Amniotic epithelial cell (primary cell): ENCODE results near the gene RSPO4.

Experiments used
- DNase-seq: peaks from one replicate; pipeline ENCODE4 v3.0.0-alpha.2; 2010; ENCODE audit warnings: low read depth

The RSPO4 gene

GRCh38 chr20:910132-910869 is 91.8 kb downstream of the RSPO4 start:
- no peak for DNase-seq

GRCh38 chr20:909641-910040 is 92.5 kb downstream of the RSPO4 start:
- no peak for DNase-seq
